SK-N-SH (cell line): Measurements from ENCODE around the gene CMTM8.

Source experiments
- CTCF ChIP-seq: fragments of 200-600 bp; sonication (generic); IDR thresholded peaks from 2 replicates; pipeline ENCODE4 v1.6.1; 2017; ENCODE audit warnings: antibody characterized with exemption, mild to moderate bottlenecking, moderate library complexity
- EZH2phosphoT487 ChIP-seq: fragments of 200-600 bp; sonication (generic); IDR thresholded peaks from 2 replicates; pipeline ENCODE4 v1.6.1; 2017; ENCODE audit warnings: low read depth, mixed run types, mild to moderate bottlenecking, antibody characterized with exemption, moderate library complexity, borderline replicate concordance
- FOSL2 ChIP-seq: IDR thresholded peaks from 2 replicates; pipeline ENCODE4 v1.4.0; 2012; ENCODE audit warnings: low read depth, mild to moderate bottlenecking, moderate library complexity, borderline replicate concordance
- GABPA ChIP-seq: IDR thresholded peaks from 2 replicates; pipeline ENCODE4 v1.4.0; 2012; ENCODE audit warnings: low read depth, mild to moderate bottlenecking
- GATA2 ChIP-seq: sonication (generic); formaldehyde crosslinking; IDR thresholded peaks from 2 replicates; pipeline ENCODE4 v1.5.0; 2020; ENCODE audit warnings: mild to moderate bottlenecking, missing genetic modification reagents
- JUND ChIP-seq: IDR thresholded peaks from 2 replicates; pipeline ENCODE4 v1.4.0; 2012
- MAX ChIP-seq: IDR thresholded peaks from 2 replicates; pipeline ENCODE4 v1.4.0; 2012; ENCODE audit warnings: low read depth
- POLR2AphosphoS5 ChIP-seq: IDR thresholded peaks from 2 replicates; pipeline ENCODE4 v1.6.1; 2012; ENCODE audit warnings: low read depth, low read length
- RAD21 ChIP-seq: IDR thresholded peaks from 2 replicates; pipeline ENCODE4 v1.6.1; 2012; ENCODE audit warnings: mild to moderate bottlenecking, low read length
- TF ChIP-seq, protein P1 (sequence below): IDR thresholded peaks from 2 replicates; pipeline ENCODE4 v1.6.1; 2012; ENCODE audit warnings: mild to moderate bottlenecking, low read depth, low read length, moderate library complexity
- TF ChIP-seq, protein P2 (sequence below): IDR thresholded peaks from 2 replicates; pipeline ENCODE4 v1.4.0; 2012; ENCODE audit warnings: low read depth, borderline replicate concordance

GRCh38 chr3:32414522-32415202 lies 176.2 kb downstream of the CMTM8 start:
- TF ChIP-seq CTCF = no peak
- no peak for TF ChIP-seq RAD21
- no peak for TF ChIP-seq JUND
- TF ChIP-seq POLR2AphosphoS5 = no peak
- TF ChIP-seq EZH2phosphoT487 = no peak
- no peak for TF ChIP-seq FOSL2
- no peak for TF ChIP-seq MAX
- TF ChIP-seq, protein P1, sequence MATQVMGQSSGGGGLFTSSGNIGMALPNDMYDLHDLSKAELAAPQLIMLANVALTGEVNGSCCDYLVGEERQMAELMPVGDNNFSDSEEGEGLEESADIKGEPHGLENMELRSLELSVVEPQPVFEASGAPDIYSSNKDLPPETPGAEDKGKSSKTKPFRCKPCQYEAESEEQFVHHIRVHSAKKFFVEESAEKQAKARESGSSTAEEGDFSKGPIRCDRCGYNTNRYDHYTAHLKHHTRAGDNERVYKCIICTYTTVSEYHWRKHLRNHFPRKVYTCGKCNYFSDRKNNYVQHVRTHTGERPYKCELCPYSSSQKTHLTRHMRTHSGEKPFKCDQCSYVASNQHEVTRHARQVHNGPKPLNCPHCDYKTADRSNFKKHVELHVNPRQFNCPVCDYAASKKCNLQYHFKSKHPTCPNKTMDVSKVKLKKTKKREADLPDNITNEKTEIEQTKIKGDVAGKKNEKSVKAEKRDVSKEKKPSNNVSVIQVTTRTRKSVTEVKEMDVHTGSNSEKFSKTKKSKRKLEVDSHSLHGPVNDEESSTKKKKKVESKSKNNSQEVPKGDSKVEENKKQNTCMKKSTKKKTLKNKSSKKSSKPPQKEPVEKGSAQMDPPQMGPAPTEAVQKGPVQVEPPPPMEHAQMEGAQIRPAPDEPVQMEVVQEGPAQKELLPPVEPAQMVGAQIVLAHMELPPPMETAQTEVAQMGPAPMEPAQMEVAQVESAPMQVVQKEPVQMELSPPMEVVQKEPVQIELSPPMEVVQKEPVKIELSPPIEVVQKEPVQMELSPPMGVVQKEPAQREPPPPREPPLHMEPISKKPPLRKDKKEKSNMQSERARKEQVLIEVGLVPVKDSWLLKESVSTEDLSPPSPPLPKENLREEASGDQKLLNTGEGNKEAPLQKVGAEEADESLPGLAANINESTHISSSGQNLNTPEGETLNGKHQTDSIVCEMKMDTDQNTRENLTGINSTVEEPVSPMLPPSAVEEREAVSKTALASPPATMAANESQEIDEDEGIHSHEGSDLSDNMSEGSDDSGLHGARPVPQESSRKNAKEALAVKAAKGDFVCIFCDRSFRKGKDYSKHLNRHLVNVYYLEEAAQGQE = no peak
- TF ChIP-seq GABPA = peak; percentile 53; the same call in 1 of the 2 replicates
- TF ChIP-seq, protein P2, sequence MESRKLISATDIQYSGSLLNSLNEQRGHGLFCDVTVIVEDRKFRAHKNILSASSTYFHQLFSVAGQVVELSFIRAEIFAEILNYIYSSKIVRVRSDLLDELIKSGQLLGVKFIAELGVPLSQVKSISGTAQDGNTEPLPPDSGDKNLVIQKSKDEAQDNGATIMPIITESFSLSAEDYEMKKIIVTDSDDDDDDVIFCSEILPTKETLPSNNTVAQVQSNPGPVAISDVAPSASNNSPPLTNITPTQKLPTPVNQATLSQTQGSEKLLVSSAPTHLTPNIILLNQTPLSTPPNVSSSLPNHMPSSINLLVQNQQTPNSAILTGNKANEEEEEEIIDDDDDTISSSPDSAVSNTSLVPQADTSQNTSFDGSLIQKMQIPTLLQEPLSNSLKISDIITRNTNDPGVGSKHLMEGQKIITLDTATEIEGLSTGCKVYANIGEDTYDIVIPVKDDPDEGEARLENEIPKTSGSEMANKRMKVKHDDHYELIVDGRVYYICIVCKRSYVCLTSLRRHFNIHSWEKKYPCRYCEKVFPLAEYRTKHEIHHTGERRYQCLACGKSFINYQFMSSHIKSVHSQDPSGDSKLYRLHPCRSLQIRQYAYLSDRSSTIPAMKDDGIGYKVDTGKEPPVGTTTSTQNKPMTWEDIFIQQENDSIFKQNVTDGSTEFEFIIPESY = no peak
- no peak for TF ChIP-seq GATA2
